HG02759 (cell line): ENCODE results near the gene ZNF20.
A peak's percentile ranks its signal among the peaks of the same experiment; 100 is the strongest.
"Not testable (repeated sequence)": the region's sequence is repeated elsewhere in the genome, so short reads cannot be mapped to it uniquely, and the experiment has no call there.

Source experiments
- ATAC-seq: cut with Tn5 transposase; IDR thresholded peaks from one replicate; pipeline ENCODE4 v1.9.1; 2021; ENCODE audit warnings: mild to moderate bottlenecking, moderate library complexity; ENCODE audit not compliant: unreplicated experiment

Gene ZNF20

GRCh38 chr19:12113121-12113520, 27.0 kb downstream of the ZNF20 start:
- no peak for ATAC-seq

GRCh38 chr19:12112701-12113100, 27.4 kb downstream of the ZNF20 start:
- ATAC-seq: no peak

- ATAC-seq: no peak
Observed at GRCh38 chr19:12111943-12112637, 28.1 kb downstream of the ZNF20 start.

- ATAC-seq: no peak
Observed at GRCh38 chr19:12111176-12111575, 29.0 kb downstream of the ZNF20 start.

- ATAC-seq: not testable (repeated sequence)
Observed at GRCh38 chr19:12103909-12104308, 36.2 kb downstream of the ZNF20 start.

GRCh38 chr19:12098040-12098439, 42.1 kb downstream of the ZNF20 start:
- no peak for ATAC-seq

- ATAC-seq: no peak
Observed at GRCh38 chr19:12095111-12095790, 44.9 kb downstream of the ZNF20 start.

- no peak for ATAC-seq
Observed at GRCh38 chr19:12093777-12094176, 46.4 kb downstream of the ZNF20 start.

GRCh38 chr19:12092956-12093355, 47.2 kb downstream of the ZNF20 start:
- no peak for ATAC-seq

- ATAC-seq: peak; percentile 78
Observed at GRCh38 chr19:12092065-12092867, 47.9 kb downstream of the ZNF20 start.

- no peak for ATAC-seq
Observed at GRCh38 chr19:12090807-12091206, 49.3 kb downstream of the ZNF20 start.

- ATAC-seq: no peak
Observed at GRCh38 chr19:12085074-12085818, 54.9 kb downstream of the ZNF20 start.

- ATAC-seq: not testable (repeated sequence)
Observed at GRCh38 chr19:12083336-12083735, 56.8 kb downstream of the ZNF20 start.
